BJ (cell line): ENCODE data around the gene LRRC1. TPM values are rescaled to one million over a fixed set of nuclear protein-coding genes. Genes with fewer than 3 reads are reported as not detected.

ENCODE experiments used
- CTCF ChIA-PET: fragments of 350-600 bp; formaldehyde crosslinking; extraction: SDS; loops from one replicate; lab custom pipeline; 2021; ENCODE audit warnings: antibody characterized with exemption, inconsistent platforms; lab: Yijun Ruan, JAX
- POLR2A ChIA-PET: fragments of 300-600 bp; sonication (Branson Sonifier 250); formaldehyde crosslinking; extraction: SDS; loops from one replicate; lab custom pipeline; 2021; ENCODE audit warnings: antibody characterized with exemption; lab: Charles Lee
- DNase-seq: peaks from one replicate; pipeline ENCODE4 v3.0.0-alpha.2; 2011; ENCODE audit warnings: low read depth
- H3K27me3 ChIP-seq: 2 replicates; pipeline ENCODE4 v1.6.0; 2011; ENCODE audit warnings: low read length; ENCODE audit not compliant: control insufficient read depth, insufficient read depth
- H3K36me3 ChIP-seq: 2 replicates; pipeline ENCODE4 v1.5.1; 2011; ENCODE audit warnings: low read length; ENCODE audit not compliant: control insufficient read depth, insufficient read depth
- H3K4me3 ChIP-seq: 2 replicates; pipeline ENCODE4 v1.5.1; 2011; ENCODE audit warnings: low read depth, mild to moderate bottlenecking, control low read depth, low read length
- CTCF ChIP-seq: IDR thresholded peaks from 2 replicates; pipeline ENCODE4 v1.5.1; 2011; ENCODE audit warnings: low read depth, mild to moderate bottlenecking, control low read depth, inconsistent platforms, low read length, moderate library complexity; ENCODE audit not compliant: insufficient read depth
- polyA plus RNA-seq: library from polyadenylated mRNA; depleted of rRNA; stranded (reverse); fragments of >200 nt; gene quantifications from 2 replicates; pipeline ENCODE4 v1.2.3, GENCODE V29; 2011

The LRRC1 gene
- polyA plus RNA-seq, 1 experiment: 4.3 TPM

- peaks cover 3% of the 10 kb centered on the region; the same call in 1 of the 2 replicates for H3K27me3 ChIP-seq
- TF ChIP-seq CTCF: peak; percentile 94
- H3K36me3 ChIP-seq: no peaks in the 10 kb centered on the region
- ChIA-PET POLR2A (interaction anchor here (1.0 kb wide), 1 partner anchor 161 kb away, joined by 5 read pairs; the partner anchor contains the start of gene LRRC1), CTCF (interaction anchor here (0.6 to 8.4 kb wide), 44 partner anchors 9 to 464 kb away, joined by 3 to 254 read pairs (median 4); partner anchors contain the start of gene LRRC1)
- no peak for DNase-seq
- H3K4me3 ChIP-seq: no peak overlapping the region
Observed at GRCh38 chr6:53956068-53956711, 161.4 kb downstream of the LRRC1 start.

GRCh38 chr6:53956804-53957203, 162.0 kb downstream of the LRRC1 start:
- TF ChIP-seq CTCF: no peak
- Histone ChIP-seq H3K36me3 (no peaks in the 10 kb centered on the region), H3K4me3 (no peak overlapping the region), H3K27me3 (peaks cover 3% of the 10 kb centered on the region; the same call in 1 of the 2 replicates)
- ChIA-PET POLR2A (interaction anchor here (1.0 kb wide), 1 partner anchor 162 kb away, joined by 5 read pairs; the partner anchor contains the start of gene LRRC1), CTCF (interaction anchor here (0.6 to 8.4 kb wide), 27 partner anchors 9 to 420 kb away, joined by 3 to 254 read pairs (median 5); partner anchors contain the start of gene LRRC1)
- no peak for DNase-seq

- H3K4me3 ChIP-seq: no peak overlapping the region
- peaks cover 3% of the 10 kb centered on the region; the same call in 1 of the 2 replicates for H3K27me3 ChIP-seq
- ChIA-PET CTCF (interaction anchor here (1.6 to 8.4 kb wide), 4 partner anchors 11 to 235 kb away, joined by 3 to 254 read pairs (median 58); partner anchors contain the start of gene LRRC1), POLR2A (interaction anchor here (0.6 kb wide), 1 partner anchor 518 kb away, joined by 3 read pairs; no protein-coding TSS in a partner anchor)
- no peak for TF ChIP-seq CTCF
- no peak for DNase-seq
- H3K36me3 ChIP-seq: no peaks in the 10 kb centered on the region
Observed at GRCh38 chr6:53959717-53960116, 164.9 kb downstream of the LRRC1 start.

- POLR2A ChIA-PET: interaction anchor here (0.6 kb wide), 1 partner anchor 518 kb away, joined by 3 read pairs; no protein-coding TSS in a partner anchor
- CTCF ChIA-PET: interaction anchor here (1.7 to 8.4 kb wide), 3 partner anchors 166 to 235 kb away, joined by 6 to 254 read pairs (median 111); partner anchors contain the start of gene LRRC1
- Histone ChIP-seq H3K27me3 (peaks cover 3% of the 10 kb centered on the region; the same call in 1 of the 2 replicates), H3K4me3 (no peak overlapping the region), H3K36me3 (no peaks in the 10 kb centered on the region)
- no peak for TF ChIP-seq CTCF
- no peak for DNase-seq
Observed at GRCh38 chr6:53960311-53960710, 165.5 kb downstream of the LRRC1 start.

GRCh38 chr6:53961679-53962370, 167.0 kb downstream of the LRRC1 start:
- POLR2A ChIA-PET: no interaction called here
- Histone ChIP-seq H3K27me3 (no peaks in the 10 kb centered on the region), H3K4me3 (no peak overlapping the region), H3K36me3 (no peaks in the 10 kb centered on the region)
- CTCF ChIA-PET: interaction anchor here (1.1 to 8.4 kb wide), 2 partner anchors 14 to 237 kb away, joined by 3 to 254 read pairs; no protein-coding TSS in a partner anchor
- DNase-seq: no peak
- no peak for TF ChIP-seq CTCF
